Inferior parietal cortex (tissue), 1 donor: Measurements from ENCODE around the gene HOXB9.

Experiments
- DNase-seq: peaks from one replicate; pipeline ENCODE4 v3.0.0-alpha.2; 2016; ENCODE audit errors: extremely low spot score

The HOXB9 gene

DNA sequence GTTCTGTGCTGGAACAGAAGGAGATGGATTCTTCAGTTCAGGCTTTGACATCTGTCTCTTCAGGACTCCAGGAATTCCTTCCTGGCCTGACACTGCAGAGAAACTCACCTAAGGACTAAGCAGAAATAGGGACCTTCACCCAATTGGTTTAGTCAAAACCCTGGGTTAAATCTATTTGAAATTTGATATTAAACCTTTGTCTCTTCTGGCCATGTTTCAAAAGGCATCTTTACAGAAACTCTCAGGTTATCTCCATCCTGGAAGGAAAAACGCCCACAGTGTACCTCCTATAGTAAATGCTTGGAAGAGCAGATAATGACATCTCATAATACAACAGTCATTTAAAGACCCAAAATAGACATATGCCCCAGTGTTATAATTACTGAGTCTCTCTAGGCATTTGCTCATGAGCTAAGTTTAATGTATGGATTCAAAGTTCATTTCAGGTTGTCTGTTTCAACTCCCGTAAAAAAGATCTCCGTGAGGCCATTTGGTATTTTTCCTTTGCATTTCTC, 42.4 kb downstream of the HOXB9 start:
- DNase-seq, result no peak

GRCh38 chr17:48582750-48583069, 43.4 kb downstream of the HOXB9 start:
- no peak for DNase-seq

- DNase-seq, result no peak
Observed at GRCh38 chr17:48579760-48580554, 46.2 kb downstream of the HOXB9 start.

DNA sequence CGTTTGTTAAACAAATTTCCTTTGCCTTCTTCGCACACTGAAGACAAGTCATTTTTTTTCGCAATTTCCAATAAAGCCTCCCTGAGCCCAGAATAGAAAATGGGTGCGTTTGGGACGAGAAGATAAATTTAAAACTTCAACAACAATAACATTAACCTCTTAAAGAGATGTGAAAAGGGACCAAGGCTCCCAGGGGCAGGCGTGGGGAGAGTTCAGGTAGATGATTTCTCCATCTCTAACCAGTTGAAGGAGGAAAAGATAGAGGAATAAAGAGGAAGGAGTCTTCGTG, 46.7 kb downstream of the HOXB9 start:
- DNase-seq, result no peak

DNA sequence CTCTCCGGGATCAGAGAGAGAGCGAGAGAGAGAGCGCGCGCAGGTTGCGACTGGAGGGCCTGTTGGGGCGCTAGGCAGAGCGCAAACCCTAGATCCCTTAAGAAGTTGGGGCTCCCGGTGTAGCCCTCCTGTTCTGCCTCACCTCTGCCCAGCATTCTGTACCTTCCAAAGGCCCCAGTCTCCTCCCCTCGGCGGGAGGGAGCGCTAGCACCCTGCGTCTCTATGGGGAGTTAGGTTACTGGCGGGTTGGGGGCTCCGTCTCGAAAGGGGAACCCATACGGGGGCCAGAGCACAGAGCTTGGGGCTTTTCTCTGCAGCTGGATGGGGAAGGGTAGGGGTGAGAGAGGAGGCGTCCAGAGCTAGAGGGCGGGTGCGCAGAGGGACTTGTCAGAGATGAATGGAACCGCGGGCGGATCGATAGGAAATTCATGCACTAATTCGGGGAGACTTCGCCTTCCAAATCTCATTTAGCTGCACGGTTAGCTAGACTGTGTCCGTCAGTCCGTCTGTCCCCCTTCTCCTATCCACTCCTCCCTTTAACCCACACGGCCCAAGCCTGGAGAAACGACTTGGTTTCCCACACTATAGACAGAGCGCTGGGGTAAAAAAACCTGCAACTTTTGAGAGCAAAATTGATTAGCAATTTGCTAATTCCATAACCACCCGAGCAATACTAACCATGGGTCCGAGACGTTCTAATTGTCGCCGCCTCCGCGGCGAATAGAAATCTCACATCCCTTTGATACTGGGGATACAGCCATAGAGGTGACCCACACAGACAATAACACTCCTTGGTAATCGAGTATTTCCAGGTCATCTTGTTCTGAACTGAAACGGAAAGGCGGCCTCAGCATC, 47.3 kb downstream of the HOXB9 start:
- no peak for DNase-seq

GRCh38 chr17:48577946-48578615, 48.1 kb downstream of the HOXB9 start, which contains the start of gene HOXB4:
Gene HOXB4 (minus strand): TSS chr17:48578350. CDS start chr17:48578319, 31 bp downstream.
- DNase-seq, result peak; percentile 6

GRCh38 chr17:48577330-48577945, 48.7 kb downstream of the HOXB9 start:
- DNase-seq, result no peak

- no peak for DNase-seq
Observed at GRCh38 chr17:48576479-48577309, 49.5 kb downstream of the HOXB9 start.

DNA sequence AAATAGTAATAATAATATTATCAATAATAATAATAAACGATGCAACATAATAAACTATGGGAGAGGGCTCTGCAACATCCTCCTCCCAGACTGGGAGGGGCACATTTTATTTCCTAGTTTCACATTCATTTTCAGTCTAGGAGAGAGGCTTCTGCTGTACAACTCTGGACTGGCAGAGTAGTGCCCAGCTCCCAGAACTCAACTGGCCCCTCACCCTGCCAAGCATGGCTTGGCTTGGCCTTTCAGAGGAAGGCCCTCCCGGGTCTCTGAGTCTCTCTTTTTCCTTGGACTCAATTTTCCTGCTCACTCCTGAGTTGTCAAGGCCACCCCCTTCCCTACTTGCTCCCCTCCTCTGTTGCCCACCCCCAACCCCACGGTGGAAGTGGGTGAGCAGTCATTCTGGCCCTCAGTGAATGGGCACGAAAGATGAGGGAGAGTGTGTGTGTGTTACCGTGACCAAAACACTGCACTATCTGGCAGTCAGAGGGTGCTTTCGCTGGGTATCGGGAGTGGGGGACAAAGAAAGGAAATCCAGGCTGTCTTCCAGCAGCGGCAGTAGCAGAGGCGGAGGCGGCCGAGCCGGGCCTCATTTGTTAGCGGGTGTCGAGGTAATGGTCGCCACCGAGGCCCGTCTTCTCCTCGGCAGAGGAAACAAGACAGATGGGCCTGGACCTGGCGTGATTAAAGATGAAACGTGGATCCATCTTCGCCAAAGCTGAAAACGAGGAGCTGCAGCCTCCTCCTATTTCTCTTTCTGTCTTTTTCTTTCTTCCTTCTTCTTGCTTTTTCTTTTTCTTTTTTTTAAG, 50.3 kb downstream of the HOXB9 start:
- no peak for DNase-seq

DNA sequence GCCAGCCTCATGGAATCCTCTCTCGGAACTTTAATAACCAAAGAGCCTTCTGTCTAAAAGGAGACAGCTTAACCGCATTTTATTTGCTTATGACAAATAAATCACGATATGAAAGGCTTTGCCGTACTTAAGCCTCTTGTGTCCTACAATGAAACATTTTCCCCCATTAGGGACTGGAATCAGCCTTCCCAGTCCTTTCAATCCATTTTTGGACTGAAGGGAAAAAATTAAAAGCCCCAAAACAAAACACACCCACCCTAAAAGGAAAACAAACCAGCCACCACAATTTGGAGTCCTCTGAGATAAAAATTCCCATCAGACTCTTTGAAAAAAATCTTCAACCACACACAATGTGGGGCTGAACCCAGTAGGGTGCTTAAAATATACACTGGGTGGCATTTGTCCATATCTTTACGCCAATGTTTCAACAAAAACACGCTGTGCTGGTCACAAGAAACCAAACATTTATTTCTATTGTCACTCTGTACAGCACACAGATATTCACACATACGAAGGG, 51.0 kb downstream of the HOXB9 start:
- no peak for DNase-seq

DNA sequence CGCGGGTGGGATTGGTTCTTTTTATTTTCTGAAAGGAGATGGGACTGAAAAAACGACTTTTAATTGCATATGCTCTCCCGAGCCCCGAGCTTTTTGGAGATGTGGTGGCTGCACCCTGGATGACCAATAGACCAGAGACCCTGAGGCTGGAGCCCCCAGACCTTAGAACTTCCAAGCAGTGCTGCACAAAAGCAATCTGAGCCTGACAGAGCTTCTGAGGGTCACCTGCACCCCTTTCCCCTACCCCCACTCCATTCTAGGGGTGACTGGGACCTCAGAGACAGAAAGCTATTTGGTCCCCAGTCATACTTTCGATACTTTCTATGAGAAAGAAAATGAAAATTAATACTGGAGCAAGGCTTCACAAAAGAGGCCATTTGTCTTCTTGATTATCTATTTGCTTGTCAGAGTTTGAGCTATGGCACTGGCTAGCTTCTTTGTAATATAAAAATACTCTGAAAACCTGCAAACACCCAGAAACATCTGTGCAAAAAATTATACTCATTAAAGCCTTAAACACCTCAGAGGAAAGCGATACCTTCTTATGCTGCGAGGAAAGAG, 51.6 kb downstream of the HOXB9 start:
- no peak for DNase-seq

GRCh38 chr17:48571826-48572417, 54.2 kb downstream of the HOXB9 start:
- no peak for DNase-seq
